GM13977 (cell line): ENCODE measurements around the gene ZNF101.
"Not testable (repeated sequence)": the region's sequence is repeated elsewhere in the genome, so short reads cannot be mapped to it uniquely, and the experiment has no call there.

Source experiments
- DNase-seq: peaks from one replicate; pipeline ENCODE4 v3.0.0; 2012; ENCODE audit warnings: low spot score
- CTCF ChIP-seq: IDR thresholded peaks from 2 replicates; pipeline ENCODE4 v1.5.1; 2012; ENCODE audit warnings: mild to moderate bottlenecking, control low read depth; ENCODE audit not compliant: insufficient read depth; ENCODE audit errors: extremely low read depth, missing control alignments
- in situ Hi-C: fragments of 300-500 bp; cut with MboI; formaldehyde crosslinking; loops from one replicate; pipeline ENCODE4 v1.12.0; 2022; ENCODE audit warnings: low sequenced_read_pairs, low pct_unique_long_range_greater_than_20kb, mixed read lengths, inconsistent platforms; ENCODE audit not compliant: unreplicated experiment

ZNF101 gene

DNA sequence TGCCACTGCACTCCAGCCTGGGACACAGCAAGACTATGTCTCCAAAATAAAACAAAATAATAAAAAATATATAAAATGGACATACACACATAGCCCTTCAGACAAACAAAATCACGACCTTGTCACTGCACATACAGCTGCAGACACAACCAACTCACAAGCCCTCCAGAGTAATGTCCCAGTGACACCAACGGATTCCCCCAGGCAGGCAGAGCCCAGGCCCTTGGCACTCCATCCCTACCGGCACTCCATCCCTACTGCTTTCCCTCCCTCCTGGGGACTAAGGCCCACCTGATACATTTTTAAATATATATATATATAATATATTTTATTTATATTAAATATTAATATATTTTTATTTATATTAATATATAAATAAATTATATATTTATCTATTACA is 18.5 kb downstream of the ZNF101 start:
- DNase-seq: no peak
- no peak for TF ChIP-seq CTCF
- in situ Hi-C loops: no loop called here

GRCh38 chr19:19689023-19689422 is 20.4 kb downstream of the ZNF101 start:
- in situ Hi-C loops, DNase-seq: not testable (repeated sequence)

- in situ Hi-C loops: no loop called here
- TF ChIP-seq CTCF: no peak
- no peak for DNase-seq
Measured at GRCh38 chr19:19691683-19692082, 23.0 kb downstream of the ZNF101 start.

DNA sequence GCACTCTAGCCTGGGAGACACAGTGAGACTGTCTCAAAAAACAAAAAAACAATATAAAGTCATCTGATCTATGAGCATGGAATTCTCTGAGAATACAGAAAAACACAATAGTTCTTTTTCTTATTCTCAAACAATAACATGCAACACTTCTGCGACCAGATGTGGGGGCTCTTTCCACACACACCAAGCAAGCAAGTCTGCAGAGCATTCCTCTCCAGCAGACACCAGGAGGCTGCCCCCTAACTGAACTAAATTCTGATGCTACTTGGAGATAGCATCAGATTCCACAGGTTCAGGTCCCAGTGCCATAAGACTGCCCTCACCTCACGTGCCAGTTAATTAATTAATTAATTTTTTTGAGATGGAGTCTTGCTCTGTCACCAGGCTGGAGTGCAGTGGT is 27.7 kb downstream of the ZNF101 start:
- in situ Hi-C loops: no loop called here
- DNase-seq: no peak
- TF ChIP-seq CTCF: no peak

DNA sequence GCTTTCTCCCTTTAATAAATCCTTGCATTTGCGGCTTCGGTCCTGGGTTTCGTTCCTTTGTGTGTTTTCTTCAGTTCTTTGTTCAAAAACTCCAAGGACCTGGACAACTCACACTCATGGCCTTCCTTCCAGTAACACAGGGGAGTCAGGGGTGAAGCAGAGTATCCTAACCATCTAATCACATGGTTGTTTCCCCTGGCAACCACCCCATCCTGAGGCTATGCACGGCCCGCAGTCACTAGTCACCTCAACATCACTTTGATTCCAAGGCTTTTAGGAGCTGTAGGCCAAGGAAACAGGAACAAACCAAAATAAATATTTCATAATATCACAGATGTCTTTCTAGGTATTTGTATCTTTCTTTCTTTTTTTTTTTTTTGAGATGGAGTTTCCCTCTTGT is 28.9 kb downstream of the ZNF101 start:
- TF ChIP-seq CTCF: no peak
- in situ Hi-C loops: no loop called here
- DNase-seq: no peak

DNA sequence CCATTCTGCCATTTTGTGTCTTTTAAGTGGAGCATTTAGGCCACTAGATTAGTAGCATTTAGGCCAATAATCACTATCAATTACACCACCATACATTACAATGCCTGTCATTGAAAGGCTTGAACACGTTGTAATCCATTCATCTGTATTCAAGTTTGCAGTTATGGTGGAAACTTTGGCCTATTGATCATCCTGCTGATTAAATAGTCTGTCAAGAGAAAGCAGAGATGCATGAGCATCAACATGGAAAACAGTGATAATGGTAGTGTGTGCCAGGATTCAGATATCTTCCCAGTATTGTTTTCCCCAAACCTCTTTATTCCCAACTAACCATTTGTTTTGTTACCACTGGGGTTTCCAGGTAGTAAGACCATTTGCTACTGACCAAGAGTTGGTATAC is 31.9 kb downstream of the ZNF101 start:
- DNase-seq, in situ Hi-C loops: not testable (repeated sequence)

GRCh38 chr19:19704836-19705235 is 36.2 kb downstream of the ZNF101 start:
- DNase-seq: no peak
- in situ Hi-C loops: no loop called here
- TF ChIP-seq CTCF: no peak

DNA sequence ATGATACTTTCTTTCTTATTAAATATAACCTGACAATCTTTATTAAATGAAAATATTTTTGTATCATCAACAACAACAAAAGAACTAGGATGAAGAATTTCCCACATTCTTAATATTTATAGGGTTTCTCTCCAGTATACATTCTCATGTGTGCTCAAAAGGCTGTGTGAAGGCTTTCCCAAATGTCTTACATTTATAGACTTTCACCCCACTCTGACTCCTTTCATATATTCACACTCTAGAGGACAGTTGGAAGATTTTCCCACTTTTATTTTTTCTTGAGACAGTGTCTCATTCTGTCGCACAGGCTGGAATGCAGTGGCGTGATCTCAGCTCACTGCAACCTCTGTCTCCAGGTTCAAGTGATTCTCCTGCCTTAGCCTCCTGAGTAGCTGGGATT is 41.9 kb downstream of the ZNF101 start:
- in situ Hi-C loops: no loop called here
- TF ChIP-seq CTCF: no peak
- no peak for DNase-seq
